Testis (tissue), 3 donors: ENCODE measurements around the gene TPST1. TPM values are rescaled to one million over a fixed set of nuclear protein-coding genes. Genes with fewer than 3 reads are reported as not detected.

Experiments used
- DNase-seq: peaks from one replicate; pipeline ENCODE4 v3.0.0-alpha.2; 2019
- H3K27ac ChIP-seq, 2 donors: fragments of 200-600 bp; sonication (generic); one replicate each; pipeline ENCODE4 v1.5.1; 2019
- H3K27me3 ChIP-seq: fragments of 200-600 bp; sonication (generic); one replicate; pipeline ENCODE4 v1.5.1; 2019
- H3K36me3 ChIP-seq: fragments of 200-600 bp; sonication (generic); one replicate; pipeline ENCODE4 v1.5.1; 2017; ENCODE audit warnings: low read depth; ENCODE audit errors: missing control alignments
- H3K4me1 ChIP-seq: fragments of 200-600 bp; sonication (generic); one replicate; pipeline ENCODE4 v1.5.1; 2019
- H3K4me3 ChIP-seq, 2 donors: fragments of 200-600 bp; sonication (generic); one replicate each; pipeline ENCODE4 v1.5.1; 2017 to 2019
- H3K9me3 ChIP-seq: fragments of 200-600 bp; sonication (generic); one replicate; pipeline ENCODE4 v1.5.1; 2017
- CTCF ChIP-seq, 3 experiments: fragments of 450-650 bp in 2 of 3; fragments of 200-600 bp in 1 of 3; sonication (generic) in 1 of 3; IDR thresholded peaks; one replicate each; pipeline ENCODE4 v1.5.1; 2016 to 2019; ENCODE audit warnings: antibody characterized with exemption in 3 of 3, mild to moderate bottlenecking in 2 of 3, moderate library complexity in 1 of 3
- POLR2A ChIP-seq: fragments of 450-650 bp; IDR thresholded peaks from one replicate; pipeline ENCODE4 v1.6.1; 2017; ENCODE audit warnings: antibody characterized with exemption, mild to moderate bottlenecking, moderate library complexity
- WGBS, 2 donors: methylation state at CpG; one replicate each; pipeline ENCODE4 v1.1.5; 2018; 5-methylcytosine and 5-hydroxymethylcytosine counted together
- intact Hi-C: fragments of 100-400 bp; cut with DNase I; formaldehyde crosslinking; loops from one replicate; pipeline ENCODE4 v1.15.1; 2023; ENCODE audit warnings: low total_unique reads
- polyA plus RNA-seq: library from polyadenylated mRNA; stranded (reverse); fragments of 350-450 nt; fragmentation: Illumina TruSeq; extraction: RNeasy Lipid Tissue Mini Kit (QIAGEN cat#74804); gene quantifications from one replicate; pipeline ENCODE4 v1.2.3, GENCODE V29; 2014; ENCODE audit warnings: low read depth, low replicate concordance; ENCODE audit not compliant: insufficient read depth
- total RNA-seq, 2 donors: library from RNA; depleted of rRNA; stranded (reverse); fragments of >200 nt; gene quantifications; one replicate each; pipeline ENCODE4 v1.2.3, GENCODE V29; 2016

Gene TPST1
- total and polyA plus RNA-seq, 3 donors from 2014 or later = 34.7 to 55.7 (median 40.7) TPM

GRCh38 chr7:66269978-66270377, 64.8 kb downstream of the TPST1 start:
- no peaks in the 10 kb centered on the region for H3K36me3 ChIP-seq
- DNase-seq = no peak
- no peaks in the 10 kb centered on the region for H3K27me3 ChIP-seq
- H3K9me3 ChIP-seq = no peaks in the 10 kb centered on the region
- no peak overlapping the region for H3K4me3 ChIP-seq
- H3K4me1 ChIP-seq = peaks cover 10% of the 10 kb centered on the region
- WGBS, 2 donors = 79 to 88% methylated on average over 1 of the region's 1 CpG
- intact Hi-C loops = no loop called here
- H3K27ac ChIP-seq = no peak overlapping the region
- TF ChIP-seq POLR2A (no peak), CTCF (IDR thresholded peaks at IDR 0.05) (no peak)

GRCh38 chr7:66272321-66272720, 67.2 kb downstream of the TPST1 start:
- no peak for DNase-seq
- TF ChIP-seq CTCF (IDR thresholded peaks at IDR 0.05) (no peak), POLR2A (no peak)
- Histone ChIP-seq H3K4me1 (no peaks in the 10 kb centered on the region), H3K27me3 (no peaks in the 10 kb centered on the region), H3K36me3 (no peaks in the 10 kb centered on the region), H3K9me3 (no peaks in the 10 kb centered on the region), H3K4me3 (no peak overlapping the region), H3K27ac (no peak overlapping the region)
- 94 to 95% methylated on average over 3 of the region's 3 CpGs for WGBS, 2 donors
- intact Hi-C loops = no loop called here

- Histone ChIP-seq H3K4me1 (no peaks in the 10 kb centered on the region), H3K27me3 (no peaks in the 10 kb centered on the region), H3K4me3 (no peak overlapping the region), H3K27ac (no peak overlapping the region), H3K36me3 (no peaks in the 10 kb centered on the region), H3K9me3 (no peaks in the 10 kb centered on the region)
- WGBS, 2 donors = 90 to 92% methylated on average over 3 of the region's 3 CpGs
- TF ChIP-seq CTCF (IDR thresholded peaks at IDR 0.05) (no peak), POLR2A (no peak)
- no peak for DNase-seq
- intact Hi-C loops = no loop called here
These were observed 71.2 kb downstream of the TPST1 start for GRCh38 chr7:66276363-66276762.

- no peak overlapping the region for H3K27ac ChIP-seq
- intact Hi-C loops = no loop called here
- peaks cover 5% of the 10 kb centered on the region for H3K4me1 ChIP-seq
- no peaks in the 10 kb centered on the region for H3K36me3 ChIP-seq
- no peak for TF ChIP-seq CTCF (IDR thresholded peaks at IDR 0.05)
- no peak for TF ChIP-seq POLR2A
- no peak overlapping the region for H3K4me3 ChIP-seq
- no peaks in the 10 kb centered on the region for H3K27me3 ChIP-seq
- H3K9me3 ChIP-seq = no peaks in the 10 kb centered on the region
- no peak for DNase-seq
These were observed 72.4 kb downstream of the TPST1 start for GRCh38 chr7:66277492-66277891.

GRCh38 chr7:66279912-66280311, 74.8 kb downstream of the TPST1 start:
- DNase-seq = no peak
- TF ChIP-seq CTCF (IDR thresholded peaks at IDR 0.05) (no peak), POLR2A (no peak)
- 77 to 93% methylated on average over 7 of the region's 7 CpGs for WGBS, 2 donors
- no peaks in the 10 kb centered on the region for H3K27me3 ChIP-seq
- no peaks in the 10 kb centered on the region for H3K9me3 ChIP-seq
- H3K4me3 ChIP-seq = no peak overlapping the region
- intact Hi-C loops = no loop called here
- no peaks in the 10 kb centered on the region for H3K36me3 ChIP-seq
- H3K27ac ChIP-seq = no peak overlapping the region
- peaks cover 5% of the 10 kb centered on the region for H3K4me1 ChIP-seq
